Left ventricle myocardium inferior (tissue), 1 donor: ENCODE results near the gene PRELID2. TPM values are rescaled to one million over a fixed set of nuclear protein-coding genes. Genes with fewer than 3 reads are reported as not detected.

ENCODE experiments used
- DNase-seq: peaks from one replicate; pipeline ENCODE4 v3.0.0-alpha.2; 2020
- H3K27ac ChIP-seq: fragments of 200-600 bp; replicated peaks from 2 replicates; pipeline ENCODE4 v1.8.0; 2021
- H3K27me3 ChIP-seq: fragments of 200-600 bp; 2 replicates; pipeline ENCODE4 v1.8.0; 2021; ENCODE audit warnings: low read depth
- H3K36me3 ChIP-seq: fragments of 200-600 bp; 2 replicates; pipeline ENCODE4 v1.8.0; 2021
- H3K4me1 ChIP-seq: fragments of 200-600 bp; 2 replicates; pipeline ENCODE4 v1.8.0; 2021
- H3K4me3 ChIP-seq: fragments of 200-600 bp; 2 replicates; pipeline ENCODE4 v1.8.0; 2021; ENCODE audit warnings: mild to moderate bottlenecking, moderate library complexity
- H3K9me3 ChIP-seq: fragments of 200-600 bp; replicated peaks from 2 replicates; pipeline ENCODE4 v1.8.0; 2021
- CTCF ChIP-seq: fragments of 200-600 bp; IDR thresholded peaks from 2 replicates; pipeline ENCODE4 v1.8.0; 2021; ENCODE audit warnings: antibody characterized with exemption, mild to moderate bottlenecking, borderline replicate concordance
- intact Hi-C: fragments of 100-400 bp; cut with micrococcal nuclease; formaldehyde crosslinking; loops from one replicate; pipeline ENCODE4 v1.11.0; 2022
- total RNA-seq: library from RNA; stranded (reverse); fragmentation: NEBNext Ultra II Directional; extraction: Animal tissue kit (Norgen Biotek cat#: 25700); gene quantifications from one replicate; pipeline ENCODE4 v1.2.1, GENCODE V29; 2021
- donor health status: DM: no; HTN: yes; CAD: no; lungs with severe emphysema.

Gene PRELID2
- total RNA-seq, 1 donor from 2014 or later: 12.2 TPM

GRCh38 chr5:145761254-145761653, 73.9 kb downstream of the PRELID2 start:
- H3K27me3 ChIP-seq: no peaks in the 10 kb centered on the region
- DNase-seq: no peak
- H3K4me3 ChIP-seq: no peak overlapping the region
- TF ChIP-seq CTCF: no peak
- intact Hi-C loops: no loop called here
- H3K4me1 ChIP-seq: no peaks in the 10 kb centered on the region
- H3K36me3 ChIP-seq: peaks cover 10% of the 10 kb centered on the region
- no peaks in the 10 kb centered on the region for H3K9me3 ChIP-seq
- H3K27ac ChIP-seq: no peak overlapping the region

GRCh38 chr5:145760660-145761059, 74.5 kb downstream of the PRELID2 start:
- Histone ChIP-seq H3K27me3 (no peaks in the 10 kb centered on the region), H3K4me1 (no peaks in the 10 kb centered on the region), H3K9me3 (no peaks in the 10 kb centered on the region), H3K36me3 (peaks cover 10% of the 10 kb centered on the region), H3K27ac (no peak overlapping the region), H3K4me3 (no peak overlapping the region)
- no peak for TF ChIP-seq CTCF
- intact Hi-C loops: no loop called here
- DNase-seq: no peak

GRCh38 chr5:145752947-145753346, 82.2 kb downstream of the PRELID2 start:
- no peaks in the 10 kb centered on the region for H3K27me3 ChIP-seq
- no peak for TF ChIP-seq CTCF

GRCh38 chr5:145752534-145752933, 82.6 kb downstream of the PRELID2 start:
- Histone ChIP-seq H3K4me1 (no peaks in the 10 kb centered on the region), H3K36me3 (no peaks in the 10 kb centered on the region)
- no peak for TF ChIP-seq CTCF

More at GRCh38 chr5:145752947-145753346, 82.2 kb downstream of the PRELID2 start:
- Histone ChIP-seq H3K4me1 (no peaks in the 10 kb centered on the region), H3K36me3 (no peaks in the 10 kb centered on the region), H3K9me3 (peaks cover 18% of the 10 kb centered on the region), H3K27ac (no peak overlapping the region), H3K4me3 (no peak overlapping the region)
- intact Hi-C loops: no loop called here
- DNase-seq: no peak

GRCh38 chr5:145750199-145750598, 84.9 kb downstream of the PRELID2 start:
- intact Hi-C loops: no loop called here
- Histone ChIP-seq H3K4me1 (no peaks in the 10 kb centered on the region), H3K9me3 (peaks cover 23% of the 10 kb centered on the region), H3K36me3 (no peaks in the 10 kb centered on the region), H3K27me3 (no peaks in the 10 kb centered on the region), H3K4me3 (no peak overlapping the region), H3K27ac (no peak overlapping the region)
- DNase-seq: no peak
- no peak for TF ChIP-seq CTCF

More at GRCh38 chr5:145752534-145752933, 82.6 kb downstream of the PRELID2 start:
- Histone ChIP-seq H3K27me3 (no peaks in the 10 kb centered on the region), H3K27ac (no peak overlapping the region), H3K4me3 (no peak overlapping the region), H3K9me3 (peaks cover 22% of the 10 kb centered on the region)
- no peak for DNase-seq
- intact Hi-C loops: no loop called here
